ENCODE data around the gene OXT.

DNA sequence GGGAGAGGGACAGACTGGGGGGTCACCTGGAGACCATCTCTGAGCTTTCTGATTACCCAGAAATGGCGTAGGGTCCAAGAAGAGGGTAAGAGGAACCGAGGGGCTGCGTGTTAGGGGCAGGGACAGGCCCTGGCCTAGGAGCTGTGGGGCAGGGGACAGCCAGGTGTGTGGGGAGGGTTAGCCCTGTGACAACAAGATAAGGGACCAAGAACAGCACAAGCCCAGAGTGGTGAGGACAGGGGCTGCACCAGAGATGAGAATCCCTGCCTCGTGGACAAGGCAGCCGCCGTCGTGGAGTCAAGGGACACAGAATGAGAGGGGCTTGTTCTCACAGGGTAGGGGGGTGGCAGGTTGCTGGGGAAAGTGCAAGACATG lies 13.6 kb downstream of the OXT start:
- TF ChIP-seq CTCF (IDR thresholded peaks at IDR 0.05) (no peak), POLR2A (IDR thresholded peaks at IDR 0.05) (no peak)
